CD4-positive, alpha-beta T cell treated with Interleukin-6 for 4 hours (primary cell): ENCODE data around the gene TPM1.

Experiments used
- DNase-seq: peaks from one replicate; pipeline ENCODE4 v3.0.0-alpha.2; 2020; ENCODE audit warnings: mixed read lengths

Gene TPM1

GRCh38 chr15:63057468-63058345 is 15.2 kb downstream of the TPM1 start:
- no peak for DNase-seq

- no peak for DNase-seq
Measured at GRCh38 chr15:63059075-63059474, 16.5 kb downstream of the TPM1 start.

- DNase-seq: no peak
Measured at GRCh38 chr15:63059573-63060216, 17.1 kb downstream of the TPM1 start.

GRCh38 chr15:63060699-63061098 is 18.2 kb downstream of the TPM1 start:
- no peak for DNase-seq

GRCh38 chr15:63061975-63062374 is 19.4 kb downstream of the TPM1 start:
- DNase-seq: no peak

GRCh38 chr15:63063164-63063756 is 20.7 kb downstream of the TPM1 start:
- no peak for DNase-seq

- no peak for DNase-seq
Measured at GRCh38 chr15:63063877-63064409, 21.4 kb downstream of the TPM1 start.

GRCh38 chr15:63065262-63066221 is 23.0 kb downstream of the TPM1 start:
- DNase-seq: no peak

GRCh38 chr15:63066272-63066671 is 23.7 kb downstream of the TPM1 start:
- DNase-seq: no peak

GRCh38 chr15:63067306-63067705 is 24.8 kb downstream of the TPM1 start:
- DNase-seq: no peak

- DNase-seq: no peak
Measured at GRCh38 chr15:63067976-63068743, 25.6 kb downstream of the TPM1 start.

- no peak for DNase-seq
Measured at GRCh38 chr15:63069616-63070090, 27.1 kb downstream of the TPM1 start.

GRCh38 chr15:63070681-63071129 is 28.2 kb downstream of the TPM1 start:
- no peak for DNase-seq

- no peak for DNase-seq
Measured at GRCh38 chr15:63071288-63071909, 28.9 kb downstream of the TPM1 start.

- DNase-seq: no peak
Measured at GRCh38 chr15:63072023-63072650, 29.6 kb downstream of the TPM1 start.

GRCh38 chr15:63072809-63073277 is 30.3 kb downstream of the TPM1 start:
- DNase-seq: no peak

GRCh38 chr15:63073497-63074172 is 31.1 kb downstream of the TPM1 start:
- no peak for DNase-seq

- no peak for DNase-seq
Measured at GRCh38 chr15:63075015-63075983, 32.8 kb downstream of the TPM1 start.
